Spleen (tissue), 11 donors: ENCODE measurements around the gene ZNF23. TPM values are rescaled to one million over a fixed set of nuclear protein-coding genes. Genes with fewer than 3 reads are reported as not detected.

Experiments
- DNase-seq: peaks from one replicate; pipeline ENCODE4 v3.0.0-alpha.2; 2020
- H3K27ac ChIP-seq, 8 donors: fragments of 200-600 bp; sonication (generic) in 7 of 8; 1 replicate in 4 of 8; 2 replicates in 4 of 8; pipeline versions ENCODE4 v1.5.0 to v1.8.0; 2016 to 2021; ENCODE audit warnings: inconsistent platforms in 4 of 8, mild to moderate bottlenecking in 4 of 8, moderate library complexity in 1 of 8
- H3K27me3 ChIP-seq, 7 donors: fragments of 200-600 bp; sonication (generic) in 6 of 7; replicated peaks in 1 of 7; 1 replicate in 4 of 7; 2 replicates in 3 of 7; pipeline versions ENCODE4 v1.5.0 to v1.8.0; 2016 to 2021; ENCODE audit warnings: inconsistent platforms in 3 of 7, mild to moderate bottlenecking in 1 of 7
- H3K36me3 ChIP-seq, 6 donors: fragments of 200-600 bp; sonication (generic) in 5 of 6; 1 replicate in 4 of 6; 2 replicates in 2 of 6; pipeline versions ENCODE4 v1.5.0 to v1.8.0; 2016 to 2021; ENCODE audit warnings: inconsistent platforms in 2 of 6
- H3K4me1 ChIP-seq, 6 donors: fragments of 200-600 bp; sonication (generic) in 5 of 6; 1 replicate in 3 of 6; 2 replicates in 3 of 6; pipeline versions ENCODE4 v1.5.0 to v1.8.0; 2016 to 2021; ENCODE audit warnings: inconsistent platforms in 3 of 6
- H3K4me3 ChIP-seq, 8 donors: fragments of 200-600 bp; sonication (generic) in 7 of 8; 1 replicate in 4 of 8; 2 replicates in 4 of 8; pipeline versions ENCODE4 v1.5.0 to v1.8.0; 2016 to 2021; ENCODE audit warnings: inconsistent platforms in 4 of 8, mild to moderate bottlenecking in 4 of 8, moderate library complexity in 2 of 8
- H3K9me3 ChIP-seq, 8 donors: fragments of 200-600 bp; sonication (generic) in 7 of 8; 1 replicate in 4 of 8; 2 replicates in 4 of 8; pipeline versions ENCODE4 v1.5.0 to v1.8.0; 2016 to 2021; ENCODE audit warnings: inconsistent platforms in 4 of 8
- CTCF ChIP-seq, 11 experiments: fragments of 200-600 bp in 7 of 11; fragments of 450-650 bp in 4 of 11; sonication (generic) in 4 of 11; IDR thresholded peaks in 8 of 11; conservative IDR thresholded peaks in 3 of 11; 1 replicate in 7 of 11; 2 replicates in 4 of 11; pipeline versions ENCODE4 v1.4.0 to v1.8.0; 2016 to 2021; ENCODE audit warnings: antibody characterized with exemption in 11 of 11, inconsistent platforms in 4 of 11, mild to moderate bottlenecking in 1 of 11
- POLR2A ChIP-seq, 3 donors: fragments of 450-650 bp; IDR thresholded peaks; one replicate each; pipeline ENCODE4 v1.5.1; 2017; ENCODE audit warnings: antibody characterized with exemption in 3 of 3, mild to moderate bottlenecking in 1 of 3
- POLR2AphosphoS5 ChIP-seq, 3 donors: sonication (generic); formaldehyde crosslinking; IDR thresholded peaks; one replicate each; pipeline ENCODE4 v1.5.1; 2017; ENCODE audit warnings: antibody characterized with exemption in 3 of 3
- WGBS, 5 donors: extraction: QIAGEN DNeasy Blood & Tissue Kit in 3 of 5; methylation state at CpG; one replicate each; pipeline versions ENCODE4 v1.1.5 to v1.1.7; 2013 to 2018; 5-methylcytosine and 5-hydroxymethylcytosine counted together
- intact Hi-C: fragments of 100-400 bp; cut with DNase I; formaldehyde crosslinking; loops from one replicate; pipeline ENCODE4 v1.15.0; 2023; ENCODE audit warnings: low total_unique reads
- polyA plus RNA-seq, 3 donors: library from polyadenylated mRNA; stranded (reverse); fragments of 200-250 nt; gene quantifications; one replicate each; pipeline ENCODE4 v1.2.1, GENCODE V29; 2013
- total RNA-seq, 7 donors: library from RNA; depleted of rRNA in 3 of 7; stranded (reverse); fragments of >200 nt in 3 of 7; fragmentation: NEBNext Ultra II Directional in 4 of 7; extraction: Animal tissue kit (Norgen Biotek cat#: 25700) in 4 of 7; gene quantifications; one replicate each; pipeline versions ENCODE4 v1.1.0 to v1.2.1, GENCODE V29; 2016 to 2021
- donor health status: healthy with polysubstance abuse.
- donor health status: DM: no; HTN: no; CAD: no; lungs with moderate emphysema.
- donor health status: DM: no; HTN: no; CAD: no.
- donor health status: Bipolar disorder and iron deficiency.
- donor health status: healthy.
- donor health status: DM: no; HTN: no; CAD: no.
- donor health status: DM: yes; HTN: yes; CAD: no.

The ZNF23 gene
- total and polyA plus RNA-seq, 10 donors: 6.3 to 12.4 (median 10.6) TPM

GRCh38 chr16:71490361-71490760 lies 28.3 kb upstream of the ZNF23 start:
- Histone ChIP-seq H3K36me3 (no peaks in the 10 kb centered on the region), H3K27ac (no peak overlapping the region), H3K27me3 (no peaks in the 10 kb centered on the region), H3K4me1 (no peaks in the 10 kb centered on the region), H3K9me3 (no peaks in the 10 kb centered on the region), H3K4me3 (no peak overlapping the region)
- no peak for TF ChIP-seq POLR2A (IDR thresholded peaks at IDR 0.05)
- no peak for TF ChIP-seq CTCF (IDR thresholded peaks at IDR 0.05 in 8 of 11, conservative IDR thresholded peaks at IDR 0.05 in 3 of 11)
- TF ChIP-seq POLR2AphosphoS5 (IDR thresholded peaks at IDR 0.05): no peak
- no peak for DNase-seq
- intact Hi-C loops: no loop called here

- 92 to 95% (median 94%) methylated on average over 22 of the region's 22 CpGs for WGBS, 5 donors
- no peaks in the 10 kb centered on the region for H3K9me3 ChIP-seq
- TF ChIP-seq CTCF (IDR thresholded peaks at IDR 0.05 in 8 of 11, conservative IDR thresholded peaks at IDR 0.05 in 3 of 11): no peak
- peaks cover 0 to 6% (median 5%) of the 10 kb centered on the region in 6 donors for H3K4me1 ChIP-seq
- no peaks in the 10 kb centered on the region for H3K36me3 ChIP-seq
- H3K4me3 ChIP-seq: no peak within 1 kb of the TSS
- H3K27me3 ChIP-seq: no peaks in the 10 kb centered on the region
- intact Hi-C loops: no loop called here
- DNase-seq: no peak
- H3K27ac ChIP-seq: no peak within 1 kb of the TSS
Measured at GRCh38 chr16:71489122-71489521, 27.1 kb upstream of the ZNF23 start, which contains the start of gene ZNF19. Gene ZNF19, minus strand, starts transcription at chr16:71489324. Its CDS starts 7,210 bp downstream, at chr16:71482114.

- DNase-seq: peak; percentile 94
- Histone ChIP-seq H3K9me3 (no peaks in the 10 kb centered on the region), H3K27ac (peak overlapping the region; percentile 95 to 99 (median 98)), H3K36me3 (no peaks in the 10 kb centered on the region), H3K4me1 (peaks cover 0 to 28% (median 13%) of the 10 kb centered on the region in 6 donors), H3K4me3 (peak overlapping the region; percentile 71 to 91 (median 86)), H3K27me3 (no peaks in the 10 kb centered on the region)
- intact Hi-C loops: no loop called here
- TF ChIP-seq CTCF (IDR thresholded peaks at IDR 0.05 in 8 of 11, conservative IDR thresholded peaks at IDR 0.05 in 3 of 11) (no peak), POLR2A (IDR thresholded peaks at IDR 0.05) (peak in 2 of 3 donors; percentile 16 to 30), POLR2AphosphoS5 (IDR thresholded peaks at IDR 0.05) (peak; percentile 89 to 96 (median 94))
- 0 to 1% (median 1%) methylated on average over 29 to 44 of the region's 44 CpGs for WGBS, 5 donors
Measured at GRCh38 chr16:71484006-71484893, 22.2 kb upstream of the ZNF23 start.

- Histone ChIP-seq H3K27me3 (no peaks in the 10 kb centered on the region), H3K9me3 (no peaks in the 10 kb centered on the region), H3K36me3 (peaks cover 0 to 14% (median 7%) of the 10 kb centered on the region in 6 donors), H3K4me1 (peaks cover 0 to 28% (median 13%) of the 10 kb centered on the region in 6 donors), H3K27ac (no peak overlapping the region), H3K4me3 (no peak overlapping the region)
- intact Hi-C loops: loop anchor here (2.0 kb wide), 1 partner anchor 20 kb away; the partner anchor contains the start of gene ZNF23
- WGBS, 5 donors: 84 to 94% (median 89%) methylated on average over 5 of the region's 5 CpGs
- DNase-seq: no peak
- TF ChIP-seq CTCF (IDR thresholded peaks at IDR 0.05 in 8 of 11, conservative IDR thresholded peaks at IDR 0.05 in 3 of 11) (no peak), POLR2A (IDR thresholded peaks at IDR 0.05) (no peak), POLR2AphosphoS5 (IDR thresholded peaks at IDR 0.05) (no peak)
Measured at GRCh38 chr16:71482569-71482968, 20.5 kb upstream of the ZNF23 start.
